ENCODE measurements around the gene ZSCAN18. TPM values are rescaled to one million over a fixed set of nuclear protein-coding genes. Genes with fewer than 3 reads are reported as not detected.

The ZSCAN18 gene
- total RNA-seq, 1 experiment from 2014 or later = 3.8 TPM

- Histone ChIP-seq H3K27me3 (no peaks in the 10 kb centered on the region), H3K9me3 (peaks cover 14% of the 10 kb centered on the region), H3K4me3 (no peak overlapping the region), H3K36me3 (no peaks in the 10 kb centered on the region)
- no peak for DNase-seq
These were observed 41.8 kb downstream of the ZSCAN18 start for GRCh38 chr19:58056261-58056660.

GRCh38 chr19:58054901-58055874 is 42.8 kb downstream of the ZSCAN18 start:
- H3K27me3 ChIP-seq = no peaks in the 10 kb centered on the region
- H3K4me3 ChIP-seq = no peak overlapping the region
- peaks cover 10% of the 10 kb centered on the region for H3K9me3 ChIP-seq

GRCh38 chr19:58053480-58054156 is 44.4 kb downstream of the ZSCAN18 start:
- H3K27me3 ChIP-seq = no peaks in the 10 kb centered on the region
- H3K4me3 ChIP-seq = no peak overlapping the region
- H3K9me3 ChIP-seq = peaks cover 6% of the 10 kb centered on the region
- no peaks in the 10 kb centered on the region for H3K36me3 ChIP-seq
- no peak for DNase-seq

More at GRCh38 chr19:58054901-58055874, 42.8 kb downstream of the ZSCAN18 start:
- no peak for DNase-seq
- no peaks in the 10 kb centered on the region for H3K36me3 ChIP-seq

- H3K27me3 ChIP-seq = no peaks in the 10 kb centered on the region
- no peak for DNase-seq
- H3K36me3 ChIP-seq = no peaks in the 10 kb centered on the region
- H3K9me3 ChIP-seq = peaks cover 6% of the 10 kb centered on the region
- H3K4me3 ChIP-seq = no peak overlapping the region
These were observed 45.8 kb downstream of the ZSCAN18 start for GRCh38 chr19:58052256-58052655.

- Histone ChIP-seq H3K4me3 (no peak overlapping the region), H3K9me3 (no peaks in the 10 kb centered on the region; the same call in 1 of the 2 replicates), H3K36me3 (no peaks in the 10 kb centered on the region), H3K27me3 (no peaks in the 10 kb centered on the region)
- no peak for DNase-seq
These were observed 50.4 kb downstream of the ZSCAN18 start for GRCh38 chr19:58047672-58048071.

- H3K4me3 ChIP-seq = no peak overlapping the region
- no peaks in the 10 kb centered on the region; the same call in 1 of the 2 replicates for H3K9me3 ChIP-seq
- DNase-seq = no peak
- H3K36me3 ChIP-seq = no peaks in the 10 kb centered on the region
- no peaks in the 10 kb centered on the region for H3K27me3 ChIP-seq
These were observed 51.2 kb downstream of the ZSCAN18 start for GRCh38 chr19:58046856-58047255.

- Histone ChIP-seq H3K36me3 (no peaks in the 10 kb centered on the region), H3K9me3 (no peaks in the 10 kb centered on the region; the same call in 1 of the 2 replicates), H3K4me3 (no peak overlapping the region), H3K27me3 (no peaks in the 10 kb centered on the region)
- DNase-seq = no peak
These were observed 52.5 kb downstream of the ZSCAN18 start for GRCh38 chr19:58045411-58046050.

- Histone ChIP-seq H3K36me3 (no peaks in the 10 kb centered on the region), H3K27me3 (no peaks in the 10 kb centered on the region), H3K4me3 (no peak overlapping the region), H3K9me3 (no peaks in the 10 kb centered on the region; the same call in 1 of the 2 replicates)
- DNase-seq = no peak
These were observed 53.1 kb downstream of the ZSCAN18 start for GRCh38 chr19:58044886-58045285.

GRCh38 chr19:58044391-58044790 is 53.6 kb downstream of the ZSCAN18 start:
- Histone ChIP-seq H3K27me3 (no peaks in the 10 kb centered on the region), H3K9me3 (no peaks in the 10 kb centered on the region; the same call in 1 of the 2 replicates)

GRCh38 chr19:58042495-58043340 is 55.3 kb downstream of the ZSCAN18 start:
- Histone ChIP-seq H3K9me3 (no peaks in the 10 kb centered on the region; the same call in 1 of the 2 replicates), H3K4me3 (no peak overlapping the region), H3K27me3 (no peaks in the 10 kb centered on the region), H3K36me3 (no peaks in the 10 kb centered on the region)
- no peak for DNase-seq

More at GRCh38 chr19:58044391-58044790, 53.6 kb downstream of the ZSCAN18 start:
- Histone ChIP-seq H3K4me3 (no peak overlapping the region), H3K36me3 (no peaks in the 10 kb centered on the region)
- DNase-seq = no peak

- Histone ChIP-seq H3K9me3 (no peaks in the 10 kb centered on the region; the same call in 1 of the 2 replicates), H3K27me3 (no peaks in the 10 kb centered on the region), H3K4me3 (no peak overlapping the region), H3K36me3 (no peaks in the 10 kb centered on the region)
- DNase-seq = no peak
These were observed 57.1 kb downstream of the ZSCAN18 start for GRCh38 chr19:58040751-58041525.

GRCh38 chr19:58038688-58039204 is 59.3 kb downstream of the ZSCAN18 start:
- no peak overlapping the region for H3K4me3 ChIP-seq
- no peak for DNase-seq

GRCh38 chr19:58037927-58038687 is 59.9 kb downstream of the ZSCAN18 start:
- H3K9me3 ChIP-seq = peaks cover 3% of the 10 kb centered on the region; the same call in 1 of the 2 replicates
- DNase-seq = no peak
- H3K27me3 ChIP-seq = no peaks in the 10 kb centered on the region
- H3K36me3 ChIP-seq = no peaks in the 10 kb centered on the region
- no peak overlapping the region for H3K4me3 ChIP-seq

More at GRCh38 chr19:58038688-58039204, 59.3 kb downstream of the ZSCAN18 start:
- H3K9me3 ChIP-seq = peaks cover under 1% of the 10 kb centered on the region; the same call in 1 of the 2 replicates
- H3K36me3 ChIP-seq = no peaks in the 10 kb centered on the region
- no peaks in the 10 kb centered on the region for H3K27me3 ChIP-seq

GRCh38 chr19:58035863-58036262 is 62.2 kb downstream of the ZSCAN18 start:
- H3K27me3 ChIP-seq = no peaks in the 10 kb centered on the region
- peaks cover 3% of the 10 kb centered on the region; the same call in 1 of the 2 replicates for H3K9me3 ChIP-seq
- H3K4me3 ChIP-seq = no peak overlapping the region
- no peak for DNase-seq
- H3K36me3 ChIP-seq = no peaks in the 10 kb centered on the region

Data from MG63 (cell line).